Adrenal gland (tissue), 12 donors: Measurements from ENCODE around the gene ANKRD28. TPM values are rescaled to one million over a fixed set of nuclear protein-coding genes. Genes with fewer than 3 reads are reported as not detected.
A peak's percentile ranks its signal among the peaks of the same experiment; 100 is the strongest.

Source experiments
- DNase-seq, 7 donors: peaks; one replicate each; pipeline ENCODE4 v3.0.0-alpha.2; 2019 to 2020
- H3K27ac ChIP-seq, 5 donors: fragments of 200-600 bp; sonication (generic) in 4 of 5; 1 replicate in 3 of 5; 2 replicates in 2 of 5; pipeline versions ENCODE4 v1.5.1 to v1.8.0; 2016 to 2020; ENCODE audit warnings: mild to moderate bottlenecking in 1 of 5
- H3K27me3 ChIP-seq: fragments of 200-600 bp; 2 replicates; pipeline ENCODE4 v1.8.0; 2021
- H3K36me3 ChIP-seq, 2 donors: fragments of 200-600 bp; replicated peaks in 1 of 2; 1 replicate in 1 of 2; 2 replicates in 1 of 2; pipeline versions ENCODE4 v1.5.1 to v1.8.0; 2018 to 2022
- H3K4me1 ChIP-seq, 2 donors: fragments of 200-600 bp; replicated peaks in 1 of 2; 1 replicate in 1 of 2; 2 replicates in 1 of 2; pipeline versions ENCODE4 v1.5.1 to v1.8.0; 2018 to 2021
- H3K4me3 ChIP-seq, 4 donors: fragments of 200-600 bp; sonication (generic) in 3 of 4; one replicate each; pipeline ENCODE4 v1.5.1; 2016 to 2018
- H3K9me3 ChIP-seq, 3 donors: fragments of 200-600 bp; sonication (generic) in 1 of 3; replicated peaks in 1 of 3; 1 replicate in 2 of 3; 2 replicates in 1 of 3; pipeline versions ENCODE4 v1.5.1 to v1.8.0; 2016 to 2021
- POLR2A ChIP-seq, 2 donors: fragments of 450-650 bp; IDR thresholded peaks; one replicate each; pipeline ENCODE4 v1.6.1; 2017; ENCODE audit warnings: antibody characterized with exemption in 2 of 2, mild to moderate bottlenecking in 2 of 2, moderate library complexity in 1 of 2
- WGBS, 4 donors: extraction: QIAGEN DNeasy Blood & Tissue Kit in 2 of 4; methylation state at CpG; one replicate each; pipeline versions ENCODE4 v1.1.5 to v1.1.7; 2013 to 2017; 5-methylcytosine and 5-hydroxymethylcytosine counted together
- intact Hi-C, 2 donors: fragments of 100-400 bp; cut with DNase I; formaldehyde crosslinking; loops; one replicate each; pipeline versions ENCODE4 v1.14.1 to v1.15.0; 2022 to 2023
- polyA plus RNA-seq, 3 donors: library from polyadenylated mRNA; stranded (reverse); fragments of 200-250 nt in 2 of 3; fragments of 350-450 nt in 1 of 3; fragmentation: Illumina TruSeq in 1 of 3; extraction: RNeasy Lipid Tissue Mini Kit (QIAGEN cat#74804) in 1 of 3; gene quantifications; one replicate each; pipeline ENCODE4 v1.2.3, GENCODE V29; 2013 to 2014
- total RNA-seq, 9 donors: library from RNA; depleted of rRNA in 4 of 9; stranded (reverse); fragments of >200 nt in 4 of 9; fragments of 120-200 nt in 1 of 9; fragmentation: NEBNext Ultra II Directional in 1 of 9; extraction: Animal tissue kit (Norgen Biotek cat#: 25700) in 1 of 9; gene quantifications; one replicate each; pipeline versions ENCODE4 v1.1.0 to v1.2.4, GENCODE V29; 2013 to 2023
- TF ChIP-seq, protein P1 (sequence below), 6 experiments: fragments of 450-650 bp in 4 of 6; fragments of 200-600 bp in 2 of 6; sonication (generic) in 1 of 6; IDR thresholded peaks; 1 replicate in 5 of 6; 2 replicates in 1 of 6; pipeline versions ENCODE4 v1.5.1 to v1.8.0; 2016 to 2021; ENCODE audit warnings: antibody characterized with exemption in 6 of 6, mild to moderate bottlenecking in 2 of 6, moderate library complexity in 1 of 6
- donor health status: healthy with polysubstance abuse.
- donor health status: Bipolar disorder and iron deficiency.
- donor health status: DM: yes; HTN: yes; CAD: no.
- donor health status: DM: no; HTN: no; CAD: no.
- donor health status: DM: no; HTN: no; CAD: no.
- donor health status: DM: yes; HTN: yes; CAD: no.

The ANKRD28 gene
- total and polyA plus RNA-seq, 12 donors, result 11.0 to 71.7 (median 34.5) TPM

DNA sequence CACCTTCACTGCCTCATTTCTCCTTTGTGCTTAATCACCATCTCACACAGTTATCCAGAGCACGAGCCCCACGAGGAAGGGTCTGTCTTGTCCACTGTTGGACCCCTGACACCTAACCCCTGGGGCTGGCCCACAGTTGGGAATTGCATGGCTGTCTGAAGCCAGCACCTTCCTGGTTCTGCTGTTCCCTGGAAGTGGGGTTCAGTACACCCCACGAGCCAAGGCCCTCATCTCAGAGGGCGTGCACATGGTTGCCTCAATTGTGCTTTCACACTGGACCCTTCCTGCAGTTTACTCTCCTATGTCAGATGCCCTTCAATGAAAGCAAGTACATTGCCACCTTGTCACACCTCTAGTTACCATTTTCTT is 165.6 kb downstream of the ANKRD28 start:
- H3K4me1 ChIP-seq, result peaks cover 34 to 46% of the 10 kb centered on the region in 2 donors
- no peaks in the 10 kb centered on the region for H3K9me3 ChIP-seq
- H3K27me3 ChIP-seq, result no peaks in the 10 kb centered on the region
- TF ChIP-seq POLR2A (IDR thresholded peaks at IDR 0.05), result no peak
- TF ChIP-seq, protein P1, sequence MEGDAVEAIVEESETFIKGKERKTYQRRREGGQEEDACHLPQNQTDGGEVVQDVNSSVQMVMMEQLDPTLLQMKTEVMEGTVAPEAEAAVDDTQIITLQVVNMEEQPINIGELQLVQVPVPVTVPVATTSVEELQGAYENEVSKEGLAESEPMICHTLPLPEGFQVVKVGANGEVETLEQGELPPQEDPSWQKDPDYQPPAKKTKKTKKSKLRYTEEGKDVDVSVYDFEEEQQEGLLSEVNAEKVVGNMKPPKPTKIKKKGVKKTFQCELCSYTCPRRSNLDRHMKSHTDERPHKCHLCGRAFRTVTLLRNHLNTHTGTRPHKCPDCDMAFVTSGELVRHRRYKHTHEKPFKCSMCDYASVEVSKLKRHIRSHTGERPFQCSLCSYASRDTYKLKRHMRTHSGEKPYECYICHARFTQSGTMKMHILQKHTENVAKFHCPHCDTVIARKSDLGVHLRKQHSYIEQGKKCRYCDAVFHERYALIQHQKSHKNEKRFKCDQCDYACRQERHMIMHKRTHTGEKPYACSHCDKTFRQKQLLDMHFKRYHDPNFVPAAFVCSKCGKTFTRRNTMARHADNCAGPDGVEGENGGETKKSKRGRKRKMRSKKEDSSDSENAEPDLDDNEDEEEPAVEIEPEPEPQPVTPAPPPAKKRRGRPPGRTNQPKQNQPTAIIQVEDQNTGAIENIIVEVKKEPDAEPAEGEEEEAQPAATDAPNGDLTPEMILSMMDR (IDR thresholded peaks at IDR 0.05), result no peak
- peak overlapping the region in 2 of 5 donors; percentile 14 to 15 for H3K27ac ChIP-seq
- no peaks in the 10 kb centered on the region for H3K36me3 ChIP-seq
- 94 to 99% (median 97%) methylated on average over 3 to 4 of the region's 4 CpGs for WGBS, 4 donors
- no peak for DNase-seq
- H3K4me3 ChIP-seq, result no peak overlapping the region
- intact Hi-C loops, result loop anchor here (5.0 to 10.0 kb wide), 2 partner anchors 175 to 613 kb away; no protein-coding TSS in a partner anchor

DNA sequence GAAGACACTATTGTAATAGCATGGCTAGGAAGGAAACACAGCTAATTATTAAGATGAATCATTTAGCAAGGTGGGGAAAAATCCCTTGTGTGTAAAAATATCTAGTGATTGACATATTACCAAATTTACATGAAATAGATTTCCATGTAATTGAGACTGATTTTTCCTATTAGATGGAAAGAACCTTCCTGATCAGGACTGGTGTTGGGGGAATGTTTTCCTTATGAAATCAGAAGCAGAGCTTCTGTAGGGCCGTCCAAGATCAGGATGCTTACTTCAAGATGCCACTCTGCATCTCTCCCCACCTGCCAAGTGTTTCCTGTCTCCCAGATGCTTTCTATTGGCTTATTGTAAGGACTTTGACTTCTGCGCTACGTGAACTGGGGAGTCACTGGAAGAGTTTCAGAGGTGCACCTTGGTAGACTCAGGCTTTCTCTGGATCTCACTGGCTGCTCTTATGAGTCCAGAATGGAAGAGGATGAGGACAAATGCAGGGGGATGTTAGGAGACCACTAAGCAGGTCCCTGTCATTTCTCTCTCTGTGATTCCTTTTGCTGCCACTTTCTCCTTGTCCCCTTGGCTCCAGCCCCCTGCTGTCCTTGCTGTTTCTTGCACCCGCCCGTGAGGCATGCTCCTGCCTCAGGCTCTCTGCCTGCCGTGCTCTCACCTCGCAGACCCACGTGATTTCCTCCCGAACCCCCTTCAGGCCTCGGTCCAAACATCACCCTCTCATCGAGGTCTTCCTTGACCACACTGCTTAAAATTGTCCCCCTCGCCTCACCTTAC is 166.2 kb downstream of the ANKRD28 start:
- Histone ChIP-seq H3K27ac (peak overlapping the region in 1 of 5 donors; percentile 66), H3K4me3 (no peak overlapping the region), H3K27me3 (no peaks in the 10 kb centered on the region), H3K9me3 (no peaks in the 10 kb centered on the region), H3K4me1 (peaks cover 34 to 46% of the 10 kb centered on the region in 2 donors), H3K36me3 (no peaks in the 10 kb centered on the region)
- 83 to 93% (median 87%) methylated on average over 12 of the region's 12 CpGs for WGBS, 4 donors
- DNase-seq, result no peak
- TF ChIP-seq, protein P1 (IDR thresholded peaks at IDR 0.05), result no peak
- intact Hi-C loops, result loop anchor here (5.0 to 10.0 kb wide), 2 partner anchors 176 to 613 kb away; no protein-coding TSS in a partner anchor

DNA sequence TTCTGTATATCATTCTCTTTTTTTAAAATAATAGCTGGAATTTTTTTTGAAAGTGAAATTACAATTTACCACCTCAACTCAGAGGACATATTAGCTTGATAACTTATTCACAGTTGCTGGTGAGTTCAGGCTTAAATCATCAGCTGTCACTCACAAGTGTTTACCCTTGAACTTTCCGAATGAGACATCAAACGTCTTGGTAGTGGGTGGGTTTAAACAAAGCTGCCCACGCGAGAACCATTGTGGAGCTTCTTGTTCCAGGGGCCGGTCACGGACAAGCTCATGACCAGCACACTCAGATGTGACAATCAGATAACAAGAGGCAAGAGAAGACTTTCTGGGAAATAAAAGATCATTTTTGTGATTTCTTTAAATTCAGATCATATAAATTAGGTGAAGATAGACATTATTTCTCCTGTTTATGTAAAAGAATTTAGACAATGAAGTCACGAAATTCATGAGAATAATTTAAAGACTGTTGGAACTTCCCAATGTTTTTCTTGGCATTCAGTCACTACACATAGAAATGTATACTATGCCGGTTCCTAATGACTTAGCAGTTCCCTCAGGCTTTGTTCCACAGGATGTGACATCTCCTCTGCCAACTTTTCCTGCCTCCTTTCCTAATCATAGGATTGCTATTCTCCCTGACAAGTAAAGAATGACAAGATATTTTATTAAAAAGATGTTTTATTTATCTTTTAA is 167.0 kb downstream of the ANKRD28 start:
- peak in 3 of 7 donors; percentile 49 to 60 (median 54) for DNase-seq
- intact Hi-C loops, result loop anchor here (5.0 to 10.0 kb wide), 2 partner anchors 177 to 614 kb away; no protein-coding TSS in a partner anchor
- Histone ChIP-seq H3K4me1 (peaks cover 28 to 40% of the 10 kb centered on the region in 2 donors), H3K27ac (peak overlapping the region in 3 of 5 donors; percentile 2 to 66 (median 47)), H3K9me3 (no peaks in the 10 kb centered on the region), H3K4me3 (peak overlapping the region in 2 of 4 donors; percentile 4 to 39), H3K36me3 (no peaks in the 10 kb centered on the region), H3K27me3 (no peaks in the 10 kb centered on the region)
- WGBS, 4 donors, result 10 to 15% (median 13%) methylated on average over 8 of the region's 8 CpGs
- TF ChIP-seq, protein P1 (IDR thresholded peaks at IDR 0.05), result no peak
- no peak for TF ChIP-seq POLR2A (IDR thresholded peaks at IDR 0.05)
